NK-92 (cell line): ENCODE results near the gene TERB1.

Experiments
- DNase-seq: peaks from one replicate; lab custom pipeline; 2025; ENCODE audit not compliant: unreplicated experiment; lab: John Stamatoyannopoulos, UW

The TERB1 gene

DNA sequence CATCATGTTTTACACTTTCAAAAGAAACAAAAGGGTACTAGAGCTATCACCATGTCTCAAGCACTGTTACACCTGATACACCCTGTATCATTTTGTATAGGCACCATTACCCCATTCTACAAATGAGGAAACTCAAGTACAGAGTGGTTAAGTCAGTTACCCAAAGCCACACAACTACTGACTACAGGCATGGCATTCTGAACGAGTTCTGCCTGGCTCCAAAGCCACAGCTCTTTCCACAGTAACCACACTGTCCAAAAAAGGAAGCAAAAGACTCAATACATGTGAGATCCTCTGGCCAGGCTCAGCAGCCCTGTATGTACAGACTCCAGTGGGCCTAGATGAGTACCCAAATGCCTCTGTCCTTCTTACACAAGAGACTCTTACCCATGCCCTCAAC is 54.7 kb downstream of the TERB1 start:
- no peak for DNase-seq

DNA sequence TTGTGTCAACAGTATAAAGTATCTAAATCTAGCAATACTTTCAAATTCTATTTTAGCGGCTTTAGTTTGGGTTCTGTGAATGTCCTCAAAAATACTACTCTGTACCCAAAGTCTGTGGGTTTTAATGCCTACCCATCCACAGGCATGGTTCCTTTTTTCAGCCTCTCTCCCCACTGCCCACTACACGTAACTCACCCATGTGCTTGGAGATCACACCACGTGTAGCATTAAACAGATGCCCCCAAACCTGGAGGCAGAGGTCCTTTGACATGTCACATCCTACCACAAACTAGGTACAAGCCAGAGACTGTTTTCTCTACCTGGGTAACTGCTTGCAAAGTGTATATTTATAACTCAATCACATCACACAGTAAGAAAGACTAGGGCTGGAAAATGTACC is 55.3 kb downstream of the TERB1 start:
- no peak for DNase-seq

DNA sequence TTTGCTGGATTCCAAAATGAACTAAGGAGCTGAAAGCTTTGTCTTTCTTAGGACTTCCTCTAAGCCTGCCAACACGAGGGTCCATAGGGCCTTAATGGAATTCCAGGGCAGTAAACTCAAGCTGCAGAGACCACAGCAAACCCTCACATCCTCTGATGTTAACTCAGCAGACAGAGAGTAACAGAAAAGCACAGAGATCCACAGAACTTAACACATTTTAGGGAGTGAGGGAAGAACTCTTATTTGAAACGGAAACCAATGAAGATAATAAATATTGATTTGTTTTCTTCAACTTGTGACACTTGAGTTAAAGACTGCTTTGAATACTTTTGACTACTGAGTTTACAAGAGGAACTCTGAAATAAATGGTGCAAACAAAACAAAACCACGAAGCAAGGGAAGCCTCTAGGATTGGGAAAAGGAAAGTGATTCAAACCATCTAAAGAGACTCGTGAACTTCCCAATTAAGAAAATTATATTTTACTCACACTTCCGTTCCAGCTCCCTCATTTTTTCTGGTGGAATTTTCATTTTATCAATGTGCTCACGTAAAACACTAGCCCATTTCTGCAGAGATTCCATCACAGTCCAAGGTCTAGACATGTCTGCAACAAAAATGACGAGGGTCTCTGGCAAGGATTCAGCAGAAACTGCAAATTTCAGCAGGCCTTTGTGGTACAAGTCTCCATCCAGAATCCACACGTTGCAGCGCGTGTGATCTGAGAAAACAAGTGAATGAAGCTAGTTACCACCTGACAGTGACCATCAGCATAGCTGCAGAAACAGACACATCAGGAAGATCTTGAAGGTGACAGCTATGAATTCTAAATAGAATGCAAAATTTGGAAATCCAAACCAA is 59.2 kb downstream of the TERB1 start:
- DNase-seq, result no peak

DNA sequence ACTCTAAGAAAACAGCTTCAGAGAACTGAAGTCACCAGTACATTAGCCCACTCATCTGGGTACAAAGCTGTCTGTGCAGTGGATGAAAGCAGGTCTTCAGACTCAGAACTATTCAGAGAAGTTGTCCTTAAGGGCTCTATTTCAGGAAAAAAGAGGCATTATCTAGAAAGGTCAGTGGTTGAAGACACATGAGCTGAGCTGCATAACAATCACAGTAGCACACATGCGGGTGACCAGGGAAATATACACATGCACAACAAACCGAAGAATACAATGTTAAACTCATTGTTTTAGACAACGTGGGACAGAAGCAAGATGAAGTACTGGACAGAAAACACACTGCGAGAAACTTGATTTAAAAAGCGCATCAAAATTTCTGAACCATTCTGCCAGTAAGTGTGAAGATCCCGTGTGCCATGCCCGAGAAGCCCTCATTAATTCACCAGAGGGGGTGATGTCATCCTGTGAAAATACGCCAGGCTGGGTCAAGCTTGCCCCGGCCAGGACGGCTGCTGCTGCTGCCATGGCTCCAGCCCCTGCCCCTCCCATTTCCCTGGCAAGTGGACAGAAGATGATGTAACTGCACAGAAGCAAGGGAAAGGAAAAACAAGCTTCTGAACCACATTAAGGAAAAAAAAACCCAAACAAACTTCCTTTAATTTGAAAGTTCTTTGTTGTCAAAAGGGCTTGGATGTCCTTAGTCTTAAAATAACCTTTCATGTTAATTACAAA is 60.0 kb downstream of the TERB1 start:
- DNase-seq, result no peak

DNA sequence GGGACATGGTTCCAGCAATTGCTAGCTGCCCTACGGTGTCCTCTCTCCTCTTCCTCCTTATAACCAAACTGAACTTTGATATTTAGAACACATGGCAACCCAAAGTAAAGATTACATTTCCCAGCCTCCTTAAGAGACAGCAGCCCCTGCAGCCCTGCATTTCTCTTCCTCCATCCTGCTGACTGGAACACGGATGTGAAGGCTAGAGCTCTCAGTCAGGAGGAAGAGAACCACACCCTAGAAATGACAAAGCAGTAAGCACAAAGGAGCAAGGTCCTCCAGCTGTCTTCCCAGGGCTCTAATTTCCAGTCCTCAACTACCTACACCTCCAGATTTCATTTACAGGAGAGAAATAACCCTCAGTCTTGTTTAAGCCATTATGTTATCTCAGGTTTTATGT is 60.9 kb downstream of the TERB1 start:
- no peak for DNase-seq

DNA sequence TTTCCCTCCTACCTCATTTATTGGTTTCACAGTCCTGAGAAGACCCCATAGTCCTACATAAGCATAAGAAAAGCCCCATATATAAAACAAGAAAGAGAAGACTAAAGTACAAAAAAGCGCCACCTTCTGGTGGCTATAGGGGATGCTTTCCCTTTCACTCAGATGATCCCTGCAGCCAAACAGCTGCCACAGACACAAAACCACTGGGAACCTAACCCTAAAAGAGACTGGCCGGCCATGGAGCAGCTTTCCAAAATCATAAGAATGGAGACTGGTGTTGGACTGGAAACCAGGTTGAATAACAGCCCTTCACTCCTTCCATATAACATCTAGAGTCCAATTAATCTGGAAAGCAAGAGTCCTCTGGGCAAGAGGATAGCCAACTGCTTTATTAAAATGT is 61.4 kb downstream of the TERB1 start:
- DNase-seq, result no peak

DNA sequence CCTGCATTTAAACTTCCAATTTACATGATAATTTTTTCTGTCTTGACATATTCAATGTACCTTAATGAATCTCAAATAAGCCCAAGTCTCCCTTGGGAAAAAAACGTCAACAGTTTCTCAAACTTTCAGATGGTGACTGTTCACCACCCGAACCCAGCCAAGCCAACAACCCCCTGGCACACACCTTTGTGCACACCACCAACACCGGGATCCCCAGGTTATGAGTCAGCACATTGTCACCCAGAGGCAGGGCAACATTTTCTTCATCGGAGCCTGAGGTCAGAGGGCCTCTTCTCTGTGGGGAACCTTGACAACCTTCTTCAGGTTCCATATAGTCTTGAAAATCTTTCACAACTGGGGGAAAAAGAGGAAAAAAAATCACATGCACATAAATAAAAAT is 65.5 kb downstream of the TERB1 start:
- no peak for DNase-seq

DNA sequence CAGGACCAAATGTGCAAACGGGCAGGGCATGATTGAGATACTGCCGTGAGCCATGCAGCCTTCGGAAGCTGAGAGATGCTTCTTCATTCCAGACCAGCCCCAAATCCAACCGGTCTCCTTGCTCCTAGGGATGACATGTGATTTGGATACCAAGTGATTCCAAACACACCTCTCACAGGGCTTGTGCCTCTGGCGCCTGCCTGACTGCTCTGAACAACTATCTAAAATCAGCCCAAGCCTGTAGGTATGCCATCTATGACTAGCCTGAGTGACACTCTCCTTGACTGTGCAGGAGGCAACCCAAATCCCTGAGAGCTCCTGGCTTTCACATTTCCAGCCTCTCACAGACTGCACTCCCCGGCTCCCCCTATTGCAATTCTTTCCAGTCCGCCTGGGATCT is 70.3 kb downstream of the TERB1 start:
- no peak for DNase-seq

DNA sequence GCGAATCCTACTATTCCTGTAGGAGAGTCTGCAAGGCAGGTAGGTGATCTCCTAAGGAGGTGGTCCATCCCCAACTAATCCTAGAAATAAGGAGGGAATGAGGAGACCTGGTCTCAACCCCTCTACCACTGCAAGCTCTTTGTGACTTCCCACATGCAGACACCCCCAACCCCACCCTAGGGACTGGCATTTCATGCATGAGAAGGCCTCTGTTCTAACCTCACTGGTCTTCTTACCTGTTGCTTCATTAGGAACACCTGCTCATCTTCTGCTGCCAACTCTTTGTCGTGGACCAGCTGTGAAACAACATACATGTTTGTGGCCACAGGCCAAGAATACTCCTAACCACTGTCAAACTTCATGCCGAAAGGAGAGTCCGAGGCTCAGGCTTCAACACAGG is 72.6 kb downstream of the TERB1 start:
- no peak for DNase-seq

DNA sequence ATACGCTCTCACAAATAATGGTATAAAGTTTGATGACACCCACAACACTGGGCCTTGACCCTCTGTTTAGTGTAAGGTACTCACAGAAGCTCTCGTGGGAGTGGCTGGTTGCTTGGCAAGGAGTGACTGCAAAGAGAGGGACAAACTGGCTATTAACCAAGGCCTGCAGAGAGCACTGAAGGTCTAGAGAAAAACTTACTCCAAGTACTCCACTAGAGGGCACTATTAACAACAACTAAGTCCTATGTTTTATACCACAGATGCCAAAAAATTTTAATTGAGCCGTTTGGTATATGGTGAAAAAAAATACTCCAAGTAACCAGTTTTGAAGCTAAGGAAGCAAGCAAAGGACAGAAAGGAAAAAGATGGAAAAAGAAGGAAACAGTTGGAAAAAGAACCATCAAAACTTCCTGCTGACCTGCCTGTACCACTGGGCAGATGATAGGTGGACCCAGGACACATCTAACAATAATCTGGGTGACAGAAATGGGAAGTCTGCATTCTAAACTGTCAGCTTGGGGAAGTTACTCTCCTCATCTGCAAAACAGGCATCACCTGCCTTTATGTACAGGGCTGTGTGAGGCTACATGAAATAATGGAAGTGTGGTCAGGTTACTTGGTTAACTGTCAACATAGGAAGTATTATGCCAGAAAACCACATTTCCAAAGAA is 73.1 kb downstream of the TERB1 start:
- no peak for DNase-seq

DNA sequence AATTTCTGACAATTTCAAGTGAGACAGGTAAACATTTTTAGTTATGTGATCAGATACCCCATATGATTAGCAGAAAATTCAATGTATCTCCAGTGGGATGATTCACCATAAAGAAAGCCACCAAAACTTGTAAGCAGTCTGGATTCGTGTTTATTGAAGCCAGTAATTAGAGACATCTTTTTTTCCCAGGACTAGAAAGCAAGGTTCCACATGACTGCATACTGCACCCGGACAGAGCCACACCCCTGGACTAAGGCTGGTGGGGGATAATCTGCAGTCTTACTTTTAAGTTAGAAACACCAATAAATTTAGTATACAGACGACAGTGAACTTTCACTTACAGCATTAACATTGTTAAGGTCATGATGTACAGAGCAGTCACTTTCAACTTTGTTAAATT is 80.6 kb downstream of the TERB1 start:
- no peak for DNase-seq

DNA sequence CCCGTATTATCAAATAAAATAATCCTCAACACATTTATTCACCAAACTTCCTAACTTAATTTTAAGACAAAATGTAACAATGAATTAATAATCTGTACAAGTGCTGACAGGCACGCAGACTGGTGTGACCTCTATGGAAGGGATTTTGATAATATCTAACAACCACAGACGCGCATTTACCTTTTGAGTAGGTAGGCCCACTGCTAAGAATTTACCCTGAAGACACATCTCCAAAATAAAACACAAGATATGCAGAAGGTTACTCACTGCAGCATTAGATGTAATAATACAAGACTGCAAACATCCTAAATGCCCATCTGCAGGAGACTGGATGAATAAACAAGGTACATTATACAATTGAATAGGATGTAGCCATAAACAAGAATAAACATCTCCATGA is 82.1 kb downstream of the TERB1 start:
- DNase-seq, result no peak

DNA sequence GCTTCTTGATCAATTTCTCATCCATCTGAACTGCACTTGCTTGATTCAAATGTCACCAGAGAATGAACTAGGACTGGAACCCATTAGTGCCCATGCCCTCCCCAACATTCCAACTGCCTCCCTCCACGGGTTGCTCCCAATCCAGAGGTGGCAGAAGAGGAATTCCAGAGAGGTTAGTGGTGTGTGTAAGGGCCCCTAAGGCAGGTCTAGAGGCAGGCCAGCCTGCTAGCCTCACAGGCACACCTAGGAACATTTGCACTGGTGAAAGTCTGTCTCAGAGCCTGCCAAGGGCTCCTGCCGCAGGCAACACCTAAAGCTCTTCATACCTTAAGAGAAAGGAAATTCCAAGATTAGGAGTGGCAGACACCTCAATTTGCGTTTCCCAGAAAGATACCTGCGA is 83.6 kb downstream of the TERB1 start:
- DNase-seq, result no peak

DNA sequence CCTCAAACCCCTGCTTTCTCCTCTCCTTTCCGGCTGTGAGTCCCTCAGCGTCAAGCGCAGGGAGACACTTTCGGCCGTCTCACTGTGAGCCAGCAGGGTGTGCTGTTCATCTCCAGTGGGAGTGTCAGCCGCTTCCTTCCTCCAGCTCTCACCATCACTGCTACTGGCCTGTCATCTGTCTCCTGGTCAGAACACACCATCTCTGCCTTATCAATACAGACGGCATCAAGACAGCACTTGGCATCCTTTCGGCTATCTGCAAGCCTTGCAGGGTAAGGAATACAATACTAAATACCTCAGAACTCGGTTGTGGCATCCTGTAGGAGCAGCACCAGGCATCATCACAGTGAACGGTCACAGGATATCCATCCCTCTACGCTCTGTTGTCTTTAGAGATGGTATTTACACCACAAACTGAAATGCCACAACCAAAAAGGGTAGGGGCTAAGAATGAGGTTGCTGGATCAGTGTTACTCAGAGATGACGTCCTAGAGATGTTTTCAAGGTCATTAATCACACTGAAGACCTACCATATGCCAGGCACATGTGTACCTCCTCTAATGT is 84.2 kb downstream of the TERB1 start:
- DNase-seq, result no peak

DNA sequence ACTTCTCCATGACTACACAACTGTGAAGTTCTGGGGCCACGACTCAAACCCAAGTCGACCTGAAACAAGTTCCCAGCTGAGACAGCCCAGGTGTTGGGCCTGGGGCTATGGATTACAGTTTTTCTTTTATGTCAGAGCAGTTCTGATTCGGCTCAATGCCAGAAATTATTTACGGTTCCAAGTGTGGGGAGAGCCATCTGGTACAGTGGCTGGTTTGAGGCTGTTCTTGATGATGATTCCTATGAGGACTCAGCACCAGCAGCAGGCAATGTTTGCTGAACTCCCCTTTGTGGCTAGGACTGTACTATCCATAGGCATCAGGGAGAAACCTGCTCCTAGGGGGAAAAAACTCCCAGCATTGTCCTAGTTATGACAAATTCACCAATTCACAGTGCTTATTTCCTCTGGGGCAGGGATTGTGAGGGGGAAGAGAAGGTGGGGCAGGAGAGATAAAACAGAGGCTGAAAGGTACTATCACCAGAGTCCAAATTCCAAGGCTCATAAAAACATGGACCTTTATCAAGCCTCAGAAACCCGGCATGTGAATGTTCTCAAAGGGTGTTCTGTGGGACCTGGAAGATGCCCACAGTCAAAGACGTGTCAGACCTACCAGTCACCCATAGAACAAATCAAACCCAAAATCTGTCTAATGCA is 86.6 kb downstream of the TERB1 start:
- no peak for DNase-seq

DNA sequence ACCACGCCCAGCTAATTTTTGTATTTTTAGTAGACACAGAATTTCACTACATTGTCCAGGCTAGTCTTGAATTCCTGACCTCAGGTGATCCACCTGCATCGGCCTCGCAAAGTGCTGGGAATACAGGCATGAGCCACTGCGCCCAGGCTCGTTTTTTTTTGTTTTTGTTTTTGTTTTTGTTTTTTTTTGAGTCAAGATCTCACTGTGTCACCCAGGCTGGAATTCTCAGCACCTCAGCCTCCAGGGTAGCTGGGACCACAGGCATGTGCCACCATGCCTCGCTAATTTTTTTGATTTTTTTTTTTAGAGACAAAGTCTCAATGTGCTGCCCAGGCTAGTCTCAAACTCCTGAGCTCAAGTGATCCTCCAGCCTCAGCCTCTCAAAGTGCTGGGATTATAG is 87.3 kb downstream of the TERB1 start:
- DNase-seq, result no peak

DNA sequence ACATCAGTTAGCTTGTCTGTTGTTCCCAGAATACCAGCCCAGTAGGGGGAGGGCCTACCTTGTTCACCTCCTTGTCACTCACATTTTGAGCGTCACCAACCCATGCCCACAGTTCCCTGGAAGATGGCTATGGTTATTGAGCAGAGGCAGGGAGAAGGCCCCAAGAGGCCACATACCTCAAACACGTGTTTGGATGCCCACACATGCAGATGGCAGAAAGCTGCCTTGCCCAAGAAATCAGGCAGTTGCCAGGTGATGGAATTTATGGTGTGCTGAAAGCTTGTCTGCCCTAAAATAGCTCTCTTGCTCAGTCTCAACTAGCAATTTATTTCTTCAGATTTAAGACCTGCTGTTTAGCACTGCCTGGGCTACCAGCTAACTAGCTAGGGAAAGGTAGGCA is 88.3 kb downstream of the TERB1 start:
- no peak for DNase-seq

DNA sequence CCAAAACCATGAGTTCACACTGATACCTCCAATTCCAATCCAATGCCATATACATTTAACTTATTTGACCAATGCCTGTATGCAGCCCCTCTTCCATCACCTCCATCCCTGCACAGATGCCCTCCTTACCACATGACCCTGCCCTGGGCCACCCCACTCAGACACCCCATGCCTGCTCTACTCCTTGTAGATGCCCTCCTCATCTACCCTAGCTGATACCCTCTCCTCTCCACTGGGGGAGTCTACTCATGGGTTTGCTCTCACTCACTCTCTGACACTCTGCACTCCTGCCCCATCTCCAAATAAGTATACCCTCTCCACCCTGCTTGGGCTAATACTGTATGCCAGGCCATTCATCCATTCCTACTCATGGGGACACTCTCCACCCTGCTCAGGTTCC is 88.9 kb downstream of the TERB1 start:
- DNase-seq, result no peak

DNA sequence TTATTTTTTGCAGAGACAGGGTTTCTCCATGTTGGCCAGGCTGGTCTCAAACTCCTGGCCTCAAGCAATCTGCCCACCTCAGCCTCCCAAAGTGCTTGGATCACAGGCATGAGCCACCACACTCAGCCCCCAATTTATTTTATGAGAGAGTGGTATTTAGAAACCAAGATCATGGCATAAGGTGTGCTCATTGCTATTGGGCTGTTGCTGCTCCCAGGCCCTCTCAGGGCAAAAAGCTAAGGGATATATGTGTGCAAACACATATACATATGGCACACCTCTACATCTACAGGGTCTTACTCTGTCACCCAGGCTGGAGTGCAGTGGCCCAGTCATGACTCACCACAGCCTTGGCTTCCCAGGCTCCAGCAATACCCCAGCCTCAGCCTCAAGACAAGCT is 89.8 kb downstream of the TERB1 start:
- no peak for DNase-seq

DNA sequence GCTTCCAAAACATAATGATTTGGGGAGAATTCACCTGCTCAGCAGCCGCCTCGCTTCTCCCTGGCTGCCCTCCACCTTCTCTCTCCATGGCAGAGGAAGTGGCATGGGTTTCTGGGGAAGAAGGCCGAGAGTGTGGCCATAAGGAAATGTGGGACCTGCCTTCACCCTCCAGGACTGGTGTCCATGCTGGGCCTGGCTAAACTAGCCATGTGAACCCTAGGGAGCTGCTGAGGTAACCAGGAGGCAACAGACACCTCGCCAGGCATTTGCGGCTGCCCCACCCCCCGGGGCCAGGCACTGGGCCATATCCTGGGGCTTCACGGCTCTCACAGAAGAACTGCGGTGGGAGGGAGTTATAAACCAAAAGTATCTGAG is 94.9 kb downstream of the TERB1 start:
- no peak for DNase-seq

DNA sequence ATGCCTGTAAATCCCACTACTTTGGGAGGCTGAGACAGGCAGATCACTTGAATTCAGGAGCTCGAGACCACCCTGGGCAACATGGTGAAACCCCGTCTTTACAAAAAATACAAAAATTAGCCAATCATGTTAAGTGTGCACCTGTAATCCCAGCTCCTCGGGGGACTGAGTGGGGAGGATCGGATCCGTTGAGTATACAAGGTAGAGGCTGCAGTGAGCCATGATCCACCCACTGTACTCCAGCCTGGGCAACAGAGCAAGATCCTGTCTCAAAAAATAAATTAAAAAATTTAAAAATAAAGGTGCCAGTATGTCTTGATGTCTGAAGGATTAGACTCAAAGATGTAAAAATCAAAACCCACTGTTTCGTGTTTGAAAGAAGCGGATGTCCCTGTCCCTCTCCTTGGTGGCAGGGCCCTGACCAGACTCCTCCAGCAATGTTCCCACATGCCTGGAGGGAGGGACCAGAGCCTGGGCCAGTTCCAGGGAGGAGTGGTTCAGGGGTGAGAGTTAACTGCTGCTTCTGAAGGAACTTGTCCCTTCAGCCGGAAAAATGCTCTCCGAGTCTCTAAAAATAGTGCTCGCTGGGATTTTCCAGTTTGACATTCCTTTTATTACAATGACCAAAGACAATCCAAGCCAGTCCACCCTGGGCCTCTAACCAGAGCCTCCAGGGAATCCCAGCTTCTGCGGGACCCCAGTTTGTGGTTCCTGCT is 95.4 kb downstream of the TERB1 start:
- DNase-seq, result no peak
